Hepatocyte (in vitro differentiated cells): ENCODE results near the gene EPHB2.

ENCODE experiments used
- CTCF ChIP-seq: fragments of 200-600 bp; sonication (generic); IDR thresholded peaks from 2 replicates; pipeline ENCODE4 v1.5.1; 2016; ENCODE audit warnings: antibody characterized with exemption, mild to moderate bottlenecking; ENCODE audit not compliant: poor library complexity
- EZH2 ChIP-seq: fragments of 200-600 bp; sonication (generic); IDR thresholded peaks from 2 replicates; pipeline ENCODE4 v1.6.1; 2016; ENCODE audit warnings: antibody characterized with exemption, mild to moderate bottlenecking, borderline replicate concordance
- EZH2phosphoT487 ChIP-seq: fragments of 200-600 bp; sonication (generic); IDR thresholded peaks from one replicate; pipeline ENCODE4 v1.6.1; 2018; ENCODE audit warnings: antibody characterized with exemption, mild to moderate bottlenecking, low read depth, moderate library complexity; ENCODE audit not compliant: unreplicated experiment, severe bottlenecking

DNA sequence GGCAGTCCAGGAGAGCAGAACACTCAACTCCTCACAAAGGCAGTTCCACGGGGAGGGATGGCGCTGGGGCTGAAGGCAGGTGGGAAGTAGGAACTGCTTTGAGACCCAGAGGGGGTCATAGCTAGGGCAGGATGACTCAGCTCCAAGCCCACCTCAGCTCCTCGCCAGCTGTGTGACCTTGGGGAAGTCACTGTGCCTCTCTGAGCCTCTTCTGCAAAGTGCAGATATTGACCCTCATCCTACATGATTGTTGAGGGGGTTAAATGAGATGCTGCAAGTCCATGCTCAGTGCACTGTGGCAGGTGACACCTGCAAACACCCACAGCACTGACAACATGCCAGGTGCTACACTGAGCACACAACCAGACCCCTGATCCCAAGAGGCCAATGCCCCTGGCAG is 168.8 kb downstream of the EPHB2 start:
- TF ChIP-seq CTCF, result no peak
- no peak for TF ChIP-seq EZH2phosphoT487
- TF ChIP-seq EZH2, result no peak
